Suppressor macrophage treated with lipopolysaccharide for 1 hour (primary cell): ENCODE results near the gene MEGF6.

Source experiments
- DNase-seq, 3 donors: peaks; one replicate each; pipeline ENCODE4 v3.0.0-alpha.2; 2020 to 2022

MEGF6 gene

DNA sequence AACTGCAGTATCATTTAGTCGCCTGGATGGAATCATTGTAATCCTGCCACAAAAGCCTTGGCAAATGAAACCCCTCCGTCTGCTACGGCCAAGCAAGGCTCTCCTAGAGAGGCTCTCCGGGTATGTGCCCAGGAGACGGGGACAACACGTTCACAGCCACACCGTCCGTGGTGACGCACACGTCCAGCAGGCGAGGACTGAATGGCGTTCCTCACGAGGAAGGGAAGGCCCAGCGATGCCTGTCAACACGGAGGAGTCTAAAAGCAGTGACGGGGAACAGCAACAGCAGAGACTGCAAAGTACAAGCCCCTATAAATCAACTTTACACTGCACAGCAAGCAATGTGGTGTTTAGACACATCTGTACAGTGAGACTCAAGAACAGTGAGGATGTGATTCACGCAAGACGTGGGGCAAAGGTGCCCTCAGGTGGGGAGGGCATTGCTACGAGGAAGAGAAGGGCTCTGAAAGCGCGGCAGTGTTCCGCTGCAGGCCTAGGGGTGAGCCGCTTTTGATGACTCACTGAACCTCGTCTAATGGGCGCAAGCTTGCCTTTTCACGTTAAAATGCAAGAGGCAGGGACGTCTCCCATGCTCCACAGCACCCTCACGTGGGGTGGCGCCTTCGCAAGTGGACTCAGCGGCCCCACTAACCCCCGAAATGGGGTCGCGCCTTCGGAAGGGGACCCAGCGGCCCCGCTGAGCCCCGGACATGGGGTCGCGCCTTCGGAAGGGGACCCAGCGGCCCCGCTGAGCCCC, 31.8 kb upstream of the MEGF6 start:
- DNase-seq = no peak

DNA sequence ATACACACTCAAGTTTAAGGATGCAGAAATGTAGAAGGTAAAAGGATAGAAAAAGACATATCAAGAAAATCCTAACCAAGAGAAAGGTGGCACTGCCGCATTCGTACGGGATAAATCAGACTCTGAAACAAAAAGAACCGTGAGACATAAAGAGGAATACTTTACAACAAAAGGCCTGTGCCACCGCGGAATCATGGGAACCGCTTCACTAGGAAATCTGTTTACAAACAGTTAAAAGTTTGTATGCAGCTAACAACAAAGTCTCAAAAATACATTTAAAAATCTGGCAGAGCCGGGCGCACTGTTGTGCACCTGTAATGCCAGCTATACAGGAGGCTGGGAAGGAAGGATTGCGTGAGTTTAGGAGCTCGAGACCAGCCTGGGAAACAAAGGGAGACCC, 30.5 kb upstream of the MEGF6 start:
- no peak for DNase-seq

DNA sequence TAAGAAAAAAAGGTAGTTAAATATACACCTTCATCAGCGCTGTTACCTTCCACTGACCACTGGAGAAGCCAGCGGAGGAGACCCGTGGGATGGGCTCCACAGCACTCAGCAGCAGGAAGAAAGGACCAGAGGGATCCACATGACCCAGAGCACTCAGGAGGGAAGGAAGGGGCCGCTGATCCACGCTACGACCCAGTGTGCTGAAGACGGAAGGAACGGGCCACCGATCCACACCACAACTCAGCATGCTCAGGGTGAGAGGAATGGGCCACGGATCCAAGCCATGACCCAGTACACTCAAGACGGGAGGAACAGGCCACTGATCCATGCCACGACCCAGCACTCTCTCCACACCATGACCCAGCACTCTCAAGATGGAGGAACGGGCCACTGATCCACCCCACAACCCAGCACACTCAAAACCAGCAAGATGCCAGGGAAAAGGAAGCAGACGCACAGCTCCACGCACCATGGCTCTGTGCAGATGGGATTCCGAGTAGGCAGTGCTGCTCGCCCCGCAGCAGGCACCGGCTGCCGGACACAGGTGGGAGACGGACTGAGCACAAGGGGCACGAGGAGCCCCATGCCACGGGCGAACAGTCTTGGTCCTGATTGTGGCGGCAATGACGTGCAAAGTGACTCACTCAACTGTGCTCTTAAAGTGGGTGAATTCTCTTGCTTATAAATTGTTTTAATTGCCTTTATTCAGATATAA, 29.9 kb upstream of the MEGF6 start:
- no peak for DNase-seq

DNA sequence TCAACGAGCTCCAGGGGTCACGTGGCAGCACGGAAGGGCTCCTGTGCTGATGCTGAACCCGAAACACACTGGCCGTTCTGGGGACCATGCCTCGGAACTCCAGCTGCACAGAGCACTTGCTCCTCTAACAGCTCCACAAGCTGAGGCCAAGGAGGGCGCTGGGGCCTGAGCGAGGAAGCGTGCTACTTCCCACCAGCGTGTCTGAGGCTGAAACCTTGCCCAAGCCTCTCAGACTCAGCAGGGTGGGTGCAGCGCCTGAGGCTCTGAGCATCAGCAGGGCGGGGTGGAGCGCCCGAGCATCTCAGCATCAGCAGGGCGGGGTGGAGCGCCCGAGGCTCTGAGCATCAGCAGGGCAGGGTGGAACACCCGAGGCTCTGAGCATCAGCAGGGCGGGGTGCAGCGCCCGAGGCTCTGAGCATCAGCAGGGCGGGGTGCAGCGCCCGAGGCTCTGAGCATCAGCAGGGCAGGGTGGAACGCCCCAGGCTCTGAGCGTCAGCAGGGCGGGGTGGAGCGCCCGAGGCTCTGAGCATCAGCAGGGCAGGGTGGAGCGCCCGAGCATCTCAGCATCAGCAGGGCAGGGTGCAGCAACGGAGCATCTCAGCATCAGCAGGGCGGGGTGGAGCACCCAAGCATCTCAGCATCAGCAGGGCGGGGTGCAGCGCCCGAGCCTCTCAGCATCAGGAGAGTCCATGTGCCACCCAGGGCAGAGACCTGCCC, 29.0 kb upstream of the MEGF6 start:
- no peak for DNase-seq

DNA sequence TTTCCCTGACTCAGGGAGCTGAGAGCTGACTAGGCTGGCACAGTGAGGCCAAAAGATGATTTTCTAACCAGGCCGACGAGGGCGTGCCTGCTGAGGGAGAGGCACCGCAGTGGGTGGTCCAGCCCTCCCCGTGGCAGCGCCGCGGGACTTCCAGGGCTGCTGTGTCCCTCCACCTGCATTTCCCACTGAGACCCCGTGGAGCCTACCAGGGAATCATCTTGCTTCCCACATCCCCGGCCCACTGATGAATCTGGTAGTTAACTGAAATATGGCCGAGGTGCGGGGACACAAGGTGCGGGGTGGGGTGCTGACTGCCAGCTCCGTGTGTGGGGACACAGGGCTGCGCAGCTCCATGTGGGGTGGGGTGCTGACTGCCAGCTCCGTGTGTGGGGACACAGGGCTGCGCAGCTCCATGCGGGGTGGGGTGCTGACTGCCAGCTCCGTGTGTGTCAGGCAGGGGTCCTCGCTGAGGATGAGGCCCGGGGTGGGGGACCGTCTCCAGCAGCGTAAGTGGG, 28.1 kb upstream of the MEGF6 start:
- DNase-seq = no peak

- DNase-seq = no peak
Measured at GRCh38 chr1:3638676-3639075, 27.4 kb upstream of the MEGF6 start.

- no peak for DNase-seq
Measured at GRCh38 chr1:3638027-3638426, 26.7 kb upstream of the MEGF6 start.

- DNase-seq = no peak
Measured at GRCh38 chr1:3636531-3636930, 25.2 kb upstream of the MEGF6 start.

DNA sequence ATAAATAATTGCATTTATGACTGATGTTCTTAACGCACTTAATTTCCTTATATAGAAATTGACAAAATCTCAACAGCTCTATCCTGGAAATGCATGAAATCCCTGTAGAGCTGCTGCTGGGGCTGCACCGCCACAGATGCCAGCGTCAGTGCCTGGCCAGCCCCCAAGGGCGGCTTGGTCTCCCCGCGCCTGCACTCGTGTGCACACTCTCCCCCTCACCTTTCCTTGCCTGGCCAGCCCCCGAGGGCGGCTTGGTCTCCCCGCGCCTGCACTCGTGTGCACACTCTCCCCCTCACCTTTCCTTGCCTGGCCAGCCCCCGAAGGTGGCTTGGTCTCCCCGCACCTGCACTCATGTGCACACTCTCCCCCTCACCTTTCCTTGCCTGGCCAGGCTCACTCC, 24.8 kb upstream of the MEGF6 start:
- no peak for DNase-seq

DNA sequence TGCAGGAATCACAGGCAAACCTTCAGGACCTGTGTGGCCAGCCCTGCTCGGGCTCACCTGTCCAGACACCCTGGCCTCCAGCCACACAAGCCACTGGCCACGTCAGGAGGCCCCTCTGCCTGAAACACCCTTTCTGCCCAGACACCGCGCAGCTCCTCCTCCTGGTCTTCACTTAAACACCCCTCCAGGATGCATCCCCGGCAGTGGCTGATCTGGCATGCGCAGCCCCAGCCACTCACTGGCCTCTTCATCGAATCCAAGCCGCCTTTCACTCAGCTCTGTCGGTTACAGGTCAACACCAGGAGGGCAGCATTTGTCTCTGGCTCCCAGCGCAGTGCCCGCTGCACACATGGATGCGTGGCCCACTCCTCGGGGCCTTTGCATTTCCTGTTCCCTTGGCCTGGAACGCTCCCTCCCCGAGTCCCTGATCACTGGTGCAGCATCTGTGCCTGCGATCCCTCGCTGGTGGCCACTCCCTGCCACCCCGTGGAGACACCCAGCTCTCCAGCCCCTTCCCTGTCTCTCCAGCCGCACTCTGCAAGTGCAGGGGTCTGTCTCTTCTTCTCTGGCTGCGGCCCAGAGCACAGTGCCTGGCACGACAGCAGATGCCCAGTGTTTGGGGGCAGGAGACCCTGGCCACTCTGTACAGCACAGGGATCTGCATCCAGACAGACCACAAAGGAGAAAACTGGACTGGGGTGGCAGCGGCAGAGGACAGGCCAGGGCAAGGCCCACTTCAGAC, 22.9 kb upstream of the MEGF6 start:
- no peak for DNase-seq

- no peak for DNase-seq
Measured at GRCh38 chr1:3633344-3634058, 22.2 kb upstream of the MEGF6 start.

DNA sequence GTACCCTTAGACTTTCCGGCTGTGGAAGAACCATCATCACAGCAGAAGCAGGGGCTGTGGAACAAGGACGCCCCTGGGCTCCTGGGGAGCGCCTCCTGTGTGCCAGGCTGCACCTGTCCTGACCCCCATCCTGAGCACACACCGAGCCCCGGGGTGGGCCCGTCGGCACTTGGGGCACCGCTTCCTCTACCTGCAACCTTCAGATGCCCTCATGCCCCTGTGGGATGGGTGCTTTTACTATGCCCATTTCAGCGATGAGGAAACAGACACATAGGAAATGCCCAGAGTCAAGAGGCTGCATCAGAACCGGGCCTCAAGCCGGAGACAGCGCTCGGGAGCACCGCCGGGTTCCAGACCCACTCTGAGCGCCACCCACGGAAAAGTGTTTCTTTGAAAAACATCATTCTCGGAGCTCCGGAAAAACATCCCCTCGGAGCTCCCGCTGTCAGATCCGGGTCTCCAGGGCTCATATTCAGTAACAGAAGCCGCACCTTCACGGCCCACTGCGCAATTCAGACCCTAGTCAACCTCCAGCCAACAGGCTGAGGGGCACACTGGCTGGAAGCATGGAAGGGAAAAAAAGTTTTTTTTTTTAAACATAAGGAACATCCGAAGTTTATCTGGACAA, 21.5 kb upstream of the MEGF6 start:
- DNase-seq = no peak

DNA sequence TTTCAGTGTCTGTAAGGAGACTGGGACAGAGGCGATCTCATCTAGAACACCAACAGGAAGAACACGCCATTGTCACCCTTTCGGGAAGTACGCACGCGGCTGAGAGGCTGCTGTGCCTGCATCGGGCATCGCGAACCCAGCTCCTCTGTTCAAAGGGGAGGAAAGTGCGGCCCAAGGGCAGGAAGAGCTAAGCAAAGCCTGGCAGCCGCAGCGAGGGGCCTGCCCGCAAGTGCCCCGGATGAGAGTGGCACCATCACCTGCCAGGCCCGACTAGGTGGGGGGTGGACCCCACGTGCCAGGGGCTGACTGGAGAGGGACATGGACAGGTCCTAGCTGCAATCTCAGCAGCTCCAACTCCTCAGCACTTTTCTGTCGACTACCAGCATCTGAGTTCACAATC, 21.0 kb upstream of the MEGF6 start:
- DNase-seq = no peak

DNA sequence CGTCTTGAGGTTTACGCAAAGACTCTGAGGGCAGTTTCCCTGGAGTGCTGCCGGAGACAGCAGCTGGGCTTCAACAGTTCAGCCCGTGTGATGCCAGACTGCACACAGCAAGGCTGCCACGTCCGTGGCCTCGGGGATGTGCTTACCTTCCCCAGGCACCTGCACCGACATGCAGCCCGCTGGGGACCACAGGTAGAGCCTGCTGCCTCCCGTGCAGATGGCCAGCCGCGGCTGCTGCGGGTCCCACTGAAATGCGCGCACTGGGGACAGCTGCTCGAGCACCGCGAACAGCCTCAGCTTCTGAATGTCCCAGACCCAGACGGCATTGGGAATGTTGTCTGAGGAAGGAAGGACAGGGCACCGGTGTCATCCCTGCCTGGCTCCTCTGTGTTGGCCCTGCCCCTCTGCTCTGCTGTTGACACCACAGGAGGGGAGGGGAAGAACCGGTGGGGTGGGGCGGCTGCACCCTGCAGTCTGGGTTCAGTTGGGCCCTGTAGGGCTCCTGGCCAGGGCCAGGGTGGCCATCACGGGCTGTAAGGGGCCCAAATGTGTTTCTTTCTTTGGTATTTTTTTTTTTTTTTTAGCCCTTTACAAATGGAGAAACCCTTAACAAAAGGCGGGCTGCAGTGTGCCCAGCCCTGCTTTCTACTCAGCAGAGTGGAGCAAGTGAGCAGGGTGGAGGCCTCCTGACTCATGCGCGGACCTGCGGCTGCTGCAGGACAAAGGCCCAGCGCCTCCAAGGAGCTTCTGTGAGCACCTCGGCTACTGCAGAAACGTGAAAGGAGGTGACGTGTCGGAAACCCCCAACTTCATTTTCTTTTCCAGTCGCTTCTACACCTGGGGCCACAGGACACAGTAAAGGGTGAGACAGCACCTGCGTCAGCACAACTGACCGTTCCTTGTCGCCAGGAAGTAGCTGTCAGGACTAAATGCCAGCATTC, 20.3 kb upstream of the MEGF6 start:
- no peak for DNase-seq

- DNase-seq = no peak
Measured at GRCh38 chr1:3630914-3631313, 19.6 kb upstream of the MEGF6 start.

- DNase-seq = no peak
Measured at GRCh38 chr1:3630161-3630611, 18.9 kb upstream of the MEGF6 start.

GRCh38 chr1:3629561-3630160, 18.4 kb upstream of the MEGF6 start:
- DNase-seq = no peak

GRCh38 chr1:3628445-3628844, 17.1 kb upstream of the MEGF6 start:
- no peak for DNase-seq

DNA sequence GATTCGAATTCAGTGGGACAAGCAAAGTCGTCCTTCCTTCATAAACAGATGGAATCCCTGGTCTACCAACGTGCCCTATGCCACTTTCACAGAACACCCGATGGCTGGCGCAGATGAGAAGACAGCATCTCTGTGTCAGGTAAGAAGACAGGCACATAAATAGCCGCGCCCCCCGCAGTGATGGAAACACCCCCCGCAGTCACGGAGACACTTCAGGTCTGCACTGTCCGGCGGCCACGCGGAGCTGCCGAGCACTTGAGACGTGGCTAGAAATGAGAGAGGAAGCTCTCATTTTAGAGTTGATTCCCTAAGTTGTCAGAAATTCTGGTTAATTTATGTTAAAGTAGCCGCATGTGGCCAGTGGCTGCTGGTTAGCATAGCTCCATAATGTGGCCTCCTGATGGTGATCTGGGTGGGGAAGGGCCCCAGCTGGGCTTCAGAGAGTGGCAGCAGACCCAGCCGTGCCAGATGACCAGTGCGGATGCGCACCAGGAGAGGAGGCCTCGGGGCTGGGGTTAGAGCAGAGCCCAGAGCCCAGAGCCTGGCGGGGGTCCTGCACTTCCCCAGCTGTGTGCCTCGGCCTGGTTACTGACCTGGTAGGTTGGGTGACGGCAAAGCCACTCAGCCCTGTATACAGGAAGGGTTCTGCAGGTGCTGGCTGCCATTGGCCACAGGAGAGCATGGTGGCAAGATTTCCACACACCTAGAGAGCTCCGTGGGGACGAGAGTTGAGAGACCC, 16.4 kb upstream of the MEGF6 start:
- no peak for DNase-seq
